Lower lobe of right lung (tissue), 2 donors: ENCODE results near the gene PTGDR. TPM values are rescaled to one million over a fixed set of nuclear protein-coding genes. Genes with fewer than 3 reads are reported as not detected.

Source experiments
- ATAC-seq, 2 donors: fragments of 200-7000 bp; cut with Tn5 transposase; one replicate each; pipeline ENCODE4 v1.9.1; 2020 to 2022; ENCODE audit warnings: mild to moderate bottlenecking in 2 of 2, moderate library complexity in 2 of 2
- DNase-seq: peaks from one replicate; pipeline ENCODE4 v3.0.0-alpha.2; 2020
- H3K27ac ChIP-seq: fragments of 200-600 bp; one replicate; pipeline ENCODE4 v1.8.0; 2022
- H3K27me3 ChIP-seq: fragments of 200-600 bp; one replicate; pipeline ENCODE4 v1.8.0; 2022; ENCODE audit warnings: low read depth
- H3K36me3 ChIP-seq: fragments of 200-600 bp; one replicate; pipeline ENCODE4 v1.8.0; 2022; ENCODE audit warnings: mild to moderate bottlenecking
- H3K4me1 ChIP-seq: fragments of 200-600 bp; one replicate; pipeline ENCODE4 v1.8.0; 2022
- H3K4me3 ChIP-seq: fragments of 200-600 bp; one replicate; pipeline ENCODE4 v1.8.0; 2022; ENCODE audit warnings: mild to moderate bottlenecking
- H3K9me3 ChIP-seq: fragments of 200-600 bp; one replicate; pipeline ENCODE4 v1.8.0; 2022
- CTCF ChIP-seq: fragments of 200-600 bp; IDR thresholded peaks from one replicate; pipeline ENCODE4 v1.8.0; 2022; ENCODE audit warnings: antibody characterized with exemption, mild to moderate bottlenecking
- intact Hi-C: fragments of 100-400 bp; cut with DNase I; formaldehyde crosslinking; loops from one replicate; pipeline ENCODE4 v1.11.0; 2022
- total RNA-seq: library from RNA; stranded (reverse); fragmentation: NEBNext Ultra II Directional; extraction: Animal tissue kit (Norgen Biotek cat#: 25700); gene quantifications from one replicate; pipeline ENCODE4 v1.2.1, GENCODE V29; 2021
- donor health status: DM: no; HTN: yes; CAD: no; lungs with severe emphysema.

The PTGDR gene
- total RNA-seq, 1 donor from 2014 or later, result 2.2 TPM

GRCh38 chr14:52240623-52241022 lies 26.9 kb upstream of the PTGDR start:
- no peaks in the 10 kb centered on the region for H3K36me3 ChIP-seq
- TF ChIP-seq CTCF, result no peak
- no peak overlapping the region for H3K27ac ChIP-seq
- H3K4me3 ChIP-seq, result no peak overlapping the region
- no peaks in the 10 kb centered on the region for H3K4me1 ChIP-seq
- H3K9me3 ChIP-seq, result no peaks in the 10 kb centered on the region
- no peaks in the 10 kb centered on the region for H3K27me3 ChIP-seq
- ATAC-seq, result no peak
- intact Hi-C loops, result no loop called here
- no peak for DNase-seq

GRCh38 chr14:52241087-52241793 lies 26.3 kb upstream of the PTGDR start:
- TF ChIP-seq CTCF, result no peak
- Histone ChIP-seq H3K27me3 (no peaks in the 10 kb centered on the region), H3K4me1 (no peaks in the 10 kb centered on the region), H3K36me3 (no peaks in the 10 kb centered on the region), H3K4me3 (no peak overlapping the region), H3K9me3 (no peaks in the 10 kb centered on the region), H3K27ac (no peak overlapping the region)
- no peak for DNase-seq
- no peak for ATAC-seq
- intact Hi-C loops, result no loop called here

- DNase-seq, result no peak
- Histone ChIP-seq H3K4me3 (no peak overlapping the region), H3K27me3 (no peaks in the 10 kb centered on the region), H3K9me3 (no peaks in the 10 kb centered on the region), H3K36me3 (no peaks in the 10 kb centered on the region), H3K4me1 (no peaks in the 10 kb centered on the region), H3K27ac (no peak overlapping the region)
- intact Hi-C loops, result no loop called here
- TF ChIP-seq CTCF, result no peak
- no peak for ATAC-seq
Observed at GRCh38 chr14:52244328-52244727, 23.2 kb upstream of the PTGDR start.

- intact Hi-C loops, result no loop called here
- Histone ChIP-seq H3K4me1 (no peaks in the 10 kb centered on the region), H3K36me3 (no peaks in the 10 kb centered on the region), H3K27ac (no peak overlapping the region), H3K4me3 (no peak overlapping the region), H3K27me3 (no peaks in the 10 kb centered on the region), H3K9me3 (no peaks in the 10 kb centered on the region)
- DNase-seq (no peak), ATAC-seq (no peak)
- TF ChIP-seq CTCF, result no peak
Observed at GRCh38 chr14:52244997-52245396, 22.5 kb upstream of the PTGDR start.

- DNase-seq, result no peak
- Histone ChIP-seq H3K4me3 (no peak overlapping the region), H3K4me1 (no peaks in the 10 kb centered on the region), H3K9me3 (no peaks in the 10 kb centered on the region), H3K27ac (no peak overlapping the region), H3K36me3 (no peaks in the 10 kb centered on the region), H3K27me3 (no peaks in the 10 kb centered on the region)
- no peak for ATAC-seq
- intact Hi-C loops, result no loop called here
- TF ChIP-seq CTCF, result no peak
Observed at GRCh38 chr14:52248057-52248456, 19.4 kb upstream of the PTGDR start.
